Upper lobe of right lung (tissue), 1 donor: Measurements from ENCODE around the gene PRR5. TPM values are rescaled to one million over a fixed set of nuclear protein-coding genes. Genes with fewer than 3 reads are reported as not detected.

Source experiments
- ATAC-seq: fragments of 200-7000 bp; cut with Tn5 transposase; one replicate; pipeline ENCODE4 v1.9.1; 2020; ENCODE audit warnings: mild to moderate bottlenecking, moderate library complexity
- DNase-seq: peaks from one replicate; pipeline ENCODE4 v3.0.0-alpha.2; 2020
- H3K27ac ChIP-seq: fragments of 200-600 bp; one replicate; pipeline ENCODE4 v1.8.0; 2022
- H3K27me3 ChIP-seq: fragments of 200-600 bp; one replicate; pipeline ENCODE4 v1.8.0; 2022; ENCODE audit warnings: mild to moderate bottlenecking
- H3K36me3 ChIP-seq: fragments of 200-600 bp; one replicate; pipeline ENCODE4 v1.8.0; 2022
- H3K4me1 ChIP-seq: fragments of 200-600 bp; one replicate; pipeline ENCODE4 v1.8.0; 2022
- H3K4me3 ChIP-seq: fragments of 200-600 bp; one replicate; pipeline ENCODE4 v1.8.0; 2022; ENCODE audit warnings: mild to moderate bottlenecking
- H3K9me3 ChIP-seq: fragments of 200-600 bp; one replicate; pipeline ENCODE4 v1.8.0; 2022
- CTCF ChIP-seq: fragments of 200-600 bp; IDR thresholded peaks from one replicate; pipeline ENCODE4 v1.8.0; 2022; ENCODE audit warnings: antibody characterized with exemption
- intact Hi-C: fragments of 100-400 bp; cut with DNase I; formaldehyde crosslinking; loops from one replicate; pipeline ENCODE4 v1.11.0; 2022
- total RNA-seq: library from RNA; stranded (reverse); fragmentation: NEBNext Ultra II Directional; extraction: Animal tissue kit (Norgen Biotek cat#: 25700); gene quantifications from one replicate; pipeline ENCODE4 v1.2.1, GENCODE V29; 2021
- donor health status: DM: no; HTN: yes; CAD: no; lungs with severe emphysema.

The PRR5 gene
- total RNA-seq, 1 donor from 2014 or later = 13.6 TPM

- Histone ChIP-seq H3K36me3 (no peaks in the 10 kb centered on the region), H3K4me1 (peaks cover 14% of the 10 kb centered on the region), H3K4me3 (no peak overlapping the region), H3K9me3 (no peaks in the 10 kb centered on the region), H3K27me3 (no peaks in the 10 kb centered on the region), H3K27ac (no peak overlapping the region)
- intact Hi-C loops = no loop called here
- ATAC-seq = no peak
- TF ChIP-seq CTCF = no peak
- DNase-seq = no peak
Observed at GRCh38 chr22:44732017-44732561, 30.1 kb downstream of the PRR5 start.

DNA sequence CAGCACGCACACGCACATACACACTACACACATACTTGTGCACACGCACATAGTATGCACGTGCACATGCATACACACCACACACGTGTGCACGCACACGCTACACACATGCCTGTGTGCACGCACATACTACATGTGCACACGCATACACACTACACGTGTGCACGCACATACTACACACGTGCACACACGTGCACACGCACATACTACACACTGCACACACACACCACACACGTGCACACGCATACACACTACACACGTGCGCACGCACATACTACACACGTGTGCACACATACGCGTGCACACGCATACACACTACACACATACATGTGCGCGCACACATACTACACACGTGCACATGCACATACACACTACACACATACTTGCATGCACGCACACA lies 30.7 kb downstream of the PRR5 start:
- intact Hi-C loops = no loop called here
- no peaks in the 10 kb centered on the region for H3K36me3 ChIP-seq
- DNase-seq (no peak), ATAC-seq (no peak)
- TF ChIP-seq CTCF = no peak
- H3K4me1 ChIP-seq = peaks cover 14% of the 10 kb centered on the region
- no peak overlapping the region for H3K4me3 ChIP-seq
- H3K27me3 ChIP-seq = no peaks in the 10 kb centered on the region
- H3K9me3 ChIP-seq = no peaks in the 10 kb centered on the region
- H3K27ac ChIP-seq = no peak overlapping the region

DNA sequence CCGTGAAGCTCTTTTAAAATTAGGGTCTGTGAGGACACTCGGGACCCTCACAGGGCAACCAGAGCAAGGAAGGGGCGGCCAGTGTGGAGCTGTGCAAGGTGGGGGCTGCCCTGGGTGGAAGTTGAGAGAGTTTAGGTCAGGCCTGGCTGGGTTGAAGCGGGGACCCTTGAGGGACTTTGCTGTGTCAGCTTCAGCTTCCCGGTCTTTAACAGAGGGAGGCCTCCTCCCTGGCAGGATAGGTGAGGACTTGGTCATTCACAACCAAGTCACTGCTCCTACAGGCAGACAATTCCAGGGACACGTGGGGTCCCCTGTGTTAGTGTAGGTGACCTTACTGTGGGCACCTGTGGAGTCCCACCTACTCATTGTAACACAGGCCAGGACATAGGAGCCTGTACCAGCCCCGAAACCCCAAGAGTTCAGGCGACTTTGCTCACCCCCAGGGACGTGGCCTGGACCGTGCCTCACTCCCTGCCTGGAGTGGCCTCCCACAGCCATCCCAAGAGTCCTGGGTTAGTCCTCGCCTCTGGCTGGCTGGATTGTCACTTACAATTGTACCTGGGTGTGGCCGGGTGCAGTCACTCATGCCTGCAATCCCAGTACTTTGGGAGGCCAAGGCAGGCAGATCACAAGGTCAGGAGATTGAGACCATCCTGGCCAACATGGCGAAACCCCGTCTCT lies 31.6 kb downstream of the PRR5 start:
- ATAC-seq = no peak
- intact Hi-C loops = loop anchor here (2.0 kb wide), 1 partner anchor 37 kb away; no protein-coding TSS in a partner anchor
- no peaks in the 10 kb centered on the region for H3K27me3 ChIP-seq

DNA sequence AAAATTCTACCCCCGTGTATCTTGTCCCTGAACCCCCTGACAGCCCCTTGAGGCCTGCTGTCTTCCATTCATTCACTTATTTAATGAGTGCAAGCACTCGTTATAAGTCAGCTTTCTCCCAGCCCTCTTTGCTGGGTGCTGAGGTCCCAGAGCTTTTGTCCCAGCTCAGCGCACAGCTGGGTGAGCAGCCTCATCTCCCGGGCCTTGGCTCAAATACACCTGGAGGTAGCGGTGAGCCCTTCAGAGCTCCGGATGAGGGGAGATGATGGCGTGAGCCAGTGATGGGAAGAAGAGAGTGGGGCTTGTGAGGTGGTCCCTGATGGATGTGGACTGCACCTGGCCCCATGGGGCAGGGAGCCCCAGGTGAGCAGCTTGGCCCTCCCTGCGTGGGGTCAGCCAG lies 32.3 kb downstream of the PRR5 start:
- no peak for DNase-seq
- H3K4me1 ChIP-seq = peaks cover 10% of the 10 kb centered on the region
- no peaks in the 10 kb centered on the region for H3K36me3 ChIP-seq
- TF ChIP-seq CTCF = no peak
- H3K4me3 ChIP-seq = no peak overlapping the region
- no peaks in the 10 kb centered on the region for H3K27me3 ChIP-seq
- intact Hi-C loops = loop anchor here (2.0 kb wide), 1 partner anchor 37 kb away; no protein-coding TSS in a partner anchor
- no peaks in the 10 kb centered on the region for H3K9me3 ChIP-seq
- no peak for ATAC-seq
- no peak overlapping the region for H3K27ac ChIP-seq

More for the DNA sequence above, 31.6 kb downstream of the PRR5 start:
- H3K4me1 ChIP-seq = peaks cover 14% of the 10 kb centered on the region
- no peaks in the 10 kb centered on the region for H3K9me3 ChIP-seq
- H3K4me3 ChIP-seq = no peak overlapping the region
- no peaks in the 10 kb centered on the region for H3K36me3 ChIP-seq
- no peak for DNase-seq
- no peak for TF ChIP-seq CTCF
- H3K27ac ChIP-seq = no peak overlapping the region

GRCh38 chr22:44734801-44735517 lies 33.0 kb downstream of the PRR5 start:
- no peaks in the 10 kb centered on the region for H3K27me3 ChIP-seq
- no peak for DNase-seq
- no peak for TF ChIP-seq CTCF
- intact Hi-C loops = loop anchor here (2.0 kb wide), 1 partner anchor 38 kb away; no protein-coding TSS in a partner anchor
- no peak for ATAC-seq
- no peak overlapping the region for H3K4me3 ChIP-seq
- H3K4me1 ChIP-seq = peaks cover 7% of the 10 kb centered on the region
- H3K36me3 ChIP-seq = no peaks in the 10 kb centered on the region
- H3K27ac ChIP-seq = no peak overlapping the region
- H3K9me3 ChIP-seq = no peaks in the 10 kb centered on the region
